ENCODE data around the gene NDOR1.

NDOR1 gene

GRCh38 chr9:137171149-137171900, 34.2 kb upstream of the NDOR1 start:
- Histone ChIP-seq H2AFZ (ENCODE audit: low read depth, low read length) (no peak overlapping the region), H3K9me3 (ENCODE audit: insufficient read depth, low read length) (no peaks in the 10 kb centered on the region), H3K9ac (ENCODE audit: low read length) (no peak overlapping the region), H3K4me2 (ENCODE audit: low read length) (no peak overlapping the region), H3K27me3 (ENCODE audit: low read depth, low read length) (no peaks in the 10 kb centered on the region; the same call in none of the 2 replicates), H3K79me2 (ENCODE audit: low read length) (no peaks in the 10 kb centered on the region), H3K4me1 (ENCODE audit: low read length) (peaks cover 24% of the 10 kb centered on the region), H4K20me1 (ENCODE audit: insufficient read depth, low read length) (no peaks in the 10 kb centered on the region), H3K36me3 (replicated peaks; ENCODE audit: low read depth, low read length) (no peaks in the 10 kb centered on the region), H3K27ac (ENCODE audit: low read length) (no peak overlapping the region), H3K4me3 (ENCODE audit: low read length) (no peak overlapping the region)
- TF ChIP-seq CTCF (IDR thresholded peaks at IDR 0.05; ENCODE audit: low read depth, low read length) (no peak), EZH2phosphoT487 (IDR thresholded peaks at IDR 0.05; ENCODE audit: low read depth) (no peak)

- Histone ChIP-seq H3K36me3 (replicated peaks; ENCODE audit: low read depth, low read length) (peaks cover 7% of the 10 kb centered on the region), H4K20me1 (ENCODE audit: insufficient read depth, low read length) (no peaks in the 10 kb centered on the region; the same call in 1 of the 2 replicates), H3K9ac (ENCODE audit: low read length) (no peak overlapping the region), H3K27me3 (ENCODE audit: low read depth, low read length) (no peaks in the 10 kb centered on the region; the same call in none of the 2 replicates), H3K4me2 (ENCODE audit: low read length) (no peak overlapping the region), H3K4me3 (ENCODE audit: low read length) (no peak overlapping the region), H3K4me1 (ENCODE audit: low read length) (peaks cover 24% of the 10 kb centered on the region), H3K79me2 (ENCODE audit: low read length) (no peaks in the 10 kb centered on the region), H3K9me3 (ENCODE audit: insufficient read depth, low read length) (no peaks in the 10 kb centered on the region), H2AFZ (ENCODE audit: low read depth, low read length) (no peak overlapping the region), H3K27ac (ENCODE audit: low read length) (no peak overlapping the region)
- TF ChIP-seq EZH2phosphoT487 (IDR thresholded peaks at IDR 0.05; ENCODE audit: low read depth) (no peak), CTCF (IDR thresholded peaks at IDR 0.05; ENCODE audit: low read depth, low read length) (no peak)
These were observed 32.4 kb upstream of the NDOR1 start for GRCh38 chr9:137172901-137173795.

- no peaks in the 10 kb centered on the region; the same call in 1 of the 2 replicates for H3K27me3 ChIP-seq (ENCODE audit: low read depth, low read length)
- TF ChIP-seq CTCF (IDR thresholded peaks at IDR 0.05; ENCODE audit: low read depth, low read length) (no peak), EZH2phosphoT487 (IDR thresholded peaks at IDR 0.05; ENCODE audit: low read depth) (no peak)
These were observed 31.5 kb upstream of the NDOR1 start for GRCh38 chr9:137173796-137174664.

More at GRCh38 chr9:137173796-137174664, 31.5 kb upstream of the NDOR1 start:
- peak overlapping the region; percentile 61 for H3K4me2 ChIP-seq (ENCODE audit: low read length)
- H3K9me3 ChIP-seq (ENCODE audit: insufficient read depth, low read length) = no peaks in the 10 kb centered on the region
- no peak overlapping the region for H3K27ac ChIP-seq (ENCODE audit: low read length)
- peaks cover 9% of the 10 kb centered on the region for H3K36me3 ChIP-seq (replicated peaks; ENCODE audit: low read depth, low read length)
- no peak overlapping the region for H3K9ac ChIP-seq (ENCODE audit: low read length)
- H4K20me1 ChIP-seq (ENCODE audit: insufficient read depth, low read length) = no peaks in the 10 kb centered on the region; the same call in 1 of the 2 replicates
- H2AFZ ChIP-seq (ENCODE audit: low read depth, low read length) = no peak overlapping the region
- no peaks in the 10 kb centered on the region for H3K79me2 ChIP-seq (ENCODE audit: low read length)
- H3K4me3 ChIP-seq (ENCODE audit: low read length) = peak overlapping the region; percentile 42; the same call in 1 of the 2 replicates
- H3K4me1 ChIP-seq (ENCODE audit: low read length) = peaks cover 24% of the 10 kb centered on the region
